RWPE2 (cell line): Measurements from ENCODE around the gene HOXD11.

Source experiments
- ATAC-seq: fragments of 200-7000 bp; cut with Tn5 transposase; 3 replicates; pipeline ENCODE4 v1.9.1; 2021; ENCODE audit warnings: low read depth
- DNase-seq: peaks from one replicate; pipeline ENCODE4 v3.0.0-alpha.2; 2020; ENCODE audit warnings: low spot score
- H3K27ac ChIP-seq: fragments of 450-650 bp; 2 replicates; pipeline ENCODE4 v1.5.1; 2017; ENCODE audit warnings: mild to moderate bottlenecking; ENCODE audit not compliant: poor library complexity, severe bottlenecking
- H3K27me3 ChIP-seq: fragments of 250-450 bp; sonication (Bioruptor Pico); 2 replicates; pipeline ENCODE4 v1.5.1; 2021; ENCODE audit warnings: mild to moderate bottlenecking, moderate library complexity; ENCODE audit not compliant: insufficient read depth, poor library complexity, severe bottlenecking
- H3K36me3 ChIP-seq: fragments of 250-450 bp; sonication (Bioruptor Pico); 2 replicates; pipeline ENCODE4 v1.5.1; 2020; ENCODE audit warnings: low read depth, mild to moderate bottlenecking, moderate library complexity
- H3K4me1 ChIP-seq: fragments of 250-450 bp; sonication (Bioruptor Pico); 2 replicates; pipeline ENCODE4 v1.5.1; 2021; ENCODE audit warnings: mild to moderate bottlenecking, moderate library complexity; ENCODE audit not compliant: insufficient read depth, poor library complexity, severe bottlenecking
- H3K4me3 ChIP-seq: fragments of 250-450 bp; sonication (Bioruptor Pico); 2 replicates; pipeline ENCODE4 v1.5.1; 2021; ENCODE audit warnings: mild to moderate bottlenecking, moderate library complexity; ENCODE audit not compliant: severe bottlenecking
- H3K9me3 ChIP-seq: fragments of 250-450 bp; sonication (Bioruptor Pico); 2 replicates; pipeline ENCODE4 v1.5.1; 2021; ENCODE audit warnings: mild to moderate bottlenecking, moderate library complexity; ENCODE audit not compliant: severe bottlenecking
- TF ChIP-seq, protein P1 (sequence below): fragments of 450-650 bp; IDR thresholded peaks from one replicate; pipeline ENCODE4 v1.5.1; 2017; ENCODE audit warnings: mild to moderate bottlenecking, moderate library complexity; ENCODE audit not compliant: poor library complexity, severe bottlenecking

The HOXD11 gene

DNA sequence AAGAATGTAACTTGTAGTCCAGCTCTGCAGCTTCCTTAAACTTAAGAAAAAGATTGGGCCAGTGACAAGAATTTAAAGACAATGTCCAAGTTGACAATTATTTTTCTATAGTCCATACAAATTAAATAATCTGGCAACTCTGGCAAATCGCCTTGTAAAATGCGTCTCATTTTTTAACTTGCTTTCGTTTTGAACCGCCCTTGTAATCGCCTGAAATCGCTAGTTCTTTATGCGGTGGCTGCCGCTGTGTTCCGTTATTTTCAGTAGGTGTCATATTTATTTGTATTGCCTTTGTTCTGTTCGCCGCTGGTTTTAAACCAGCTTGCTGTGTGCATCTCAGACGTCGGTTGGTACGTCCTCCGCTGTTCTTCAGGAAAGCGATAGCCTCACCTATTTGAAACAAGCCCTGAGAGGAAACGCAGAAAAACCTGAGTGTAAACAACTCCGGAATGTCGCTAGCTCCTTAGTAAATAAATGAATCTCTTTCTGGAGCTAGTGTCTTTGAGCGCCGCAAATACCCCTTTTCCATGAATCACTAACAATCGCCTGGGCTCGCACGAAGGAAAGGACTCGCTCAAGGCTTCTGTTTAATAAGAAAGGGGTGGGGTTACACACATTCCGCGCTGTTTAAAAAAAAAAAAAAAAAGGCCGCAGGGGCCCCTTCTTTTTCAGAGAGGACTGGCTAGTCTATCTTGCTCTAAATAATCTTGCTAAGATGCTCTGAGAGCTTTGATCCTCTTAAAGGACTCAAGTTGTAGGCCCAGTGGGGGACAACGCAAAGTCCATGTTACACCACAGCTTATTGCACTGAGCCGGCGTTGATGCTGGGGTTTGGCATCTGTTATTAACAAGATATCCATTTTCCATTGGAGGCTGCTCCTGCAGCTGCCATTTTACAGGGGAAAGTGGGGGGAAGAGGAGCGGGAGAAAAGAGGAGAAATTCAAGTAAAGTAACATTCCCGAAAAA lies 25.4 kb downstream of the HOXD11 start:
- Histone ChIP-seq H3K4me3 (no peak overlapping the region), H3K27me3 (no peaks in the 10 kb centered on the region), H3K36me3 (no peaks in the 10 kb centered on the region), H3K4me1 (peaks cover 10% of the 10 kb centered on the region), H3K27ac (no peak overlapping the region), H3K9me3 (no peaks in the 10 kb centered on the region)
- DNase-seq (no peak), ATAC-seq (no peak)
- TF ChIP-seq, protein P1, sequence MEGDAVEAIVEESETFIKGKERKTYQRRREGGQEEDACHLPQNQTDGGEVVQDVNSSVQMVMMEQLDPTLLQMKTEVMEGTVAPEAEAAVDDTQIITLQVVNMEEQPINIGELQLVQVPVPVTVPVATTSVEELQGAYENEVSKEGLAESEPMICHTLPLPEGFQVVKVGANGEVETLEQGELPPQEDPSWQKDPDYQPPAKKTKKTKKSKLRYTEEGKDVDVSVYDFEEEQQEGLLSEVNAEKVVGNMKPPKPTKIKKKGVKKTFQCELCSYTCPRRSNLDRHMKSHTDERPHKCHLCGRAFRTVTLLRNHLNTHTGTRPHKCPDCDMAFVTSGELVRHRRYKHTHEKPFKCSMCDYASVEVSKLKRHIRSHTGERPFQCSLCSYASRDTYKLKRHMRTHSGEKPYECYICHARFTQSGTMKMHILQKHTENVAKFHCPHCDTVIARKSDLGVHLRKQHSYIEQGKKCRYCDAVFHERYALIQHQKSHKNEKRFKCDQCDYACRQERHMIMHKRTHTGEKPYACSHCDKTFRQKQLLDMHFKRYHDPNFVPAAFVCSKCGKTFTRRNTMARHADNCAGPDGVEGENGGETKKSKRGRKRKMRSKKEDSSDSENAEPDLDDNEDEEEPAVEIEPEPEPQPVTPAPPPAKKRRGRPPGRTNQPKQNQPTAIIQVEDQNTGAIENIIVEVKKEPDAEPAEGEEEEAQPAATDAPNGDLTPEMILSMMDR, result no peak

DNA sequence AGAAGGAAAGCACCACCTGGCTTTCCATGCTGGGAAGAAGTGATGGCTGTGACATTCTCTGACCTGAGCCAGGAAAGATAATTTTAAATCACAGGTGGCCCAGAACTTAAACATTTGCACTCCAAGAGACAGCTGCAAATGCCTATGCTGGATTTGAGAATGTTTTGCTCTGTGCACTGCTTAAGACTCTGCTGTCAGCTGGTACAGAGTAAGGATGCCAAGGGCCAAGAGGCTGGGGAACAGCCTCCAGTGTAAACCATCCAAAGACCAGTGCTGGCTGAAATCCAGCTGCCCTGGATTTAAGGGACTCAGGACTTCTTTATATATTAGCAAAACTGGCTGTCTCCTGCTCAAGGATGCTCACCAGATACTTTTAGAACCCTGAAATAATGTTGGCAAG lies 26.3 kb downstream of the HOXD11 start:
- Histone ChIP-seq H3K9me3 (no peaks in the 10 kb centered on the region), H3K4me1 (peaks cover 10% of the 10 kb centered on the region), H3K4me3 (no peak overlapping the region), H3K27me3 (no peaks in the 10 kb centered on the region), H3K27ac (no peak overlapping the region), H3K36me3 (no peaks in the 10 kb centered on the region)
- TF ChIP-seq, protein P1, result no peak
- no peak for ATAC-seq
- DNase-seq, result no peak

DNA sequence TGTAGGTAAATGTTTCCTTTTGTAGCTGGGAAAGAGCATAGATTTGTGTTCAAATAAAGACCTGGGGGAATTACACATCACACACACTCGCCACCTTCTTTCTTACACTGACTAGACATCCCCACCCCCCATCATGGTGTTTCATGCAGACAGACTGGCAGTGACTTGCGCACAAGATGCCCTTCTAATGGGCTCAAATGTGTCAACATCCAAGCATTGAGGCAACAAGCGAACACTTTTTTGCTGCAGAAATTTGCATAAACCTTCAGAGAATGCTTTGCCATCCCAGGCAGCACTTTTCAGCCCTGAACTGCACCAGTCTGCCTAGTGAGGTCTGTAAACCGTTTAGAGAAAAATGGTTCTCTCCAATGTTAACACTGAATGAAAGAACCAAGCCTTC lies 27.0 kb downstream of the HOXD11 start:
- Histone ChIP-seq H3K27ac (no peak overlapping the region), H3K36me3 (no peaks in the 10 kb centered on the region), H3K27me3 (no peaks in the 10 kb centered on the region), H3K4me1 (peaks cover 10% of the 10 kb centered on the region), H3K9me3 (no peaks in the 10 kb centered on the region), H3K4me3 (no peak overlapping the region)
- DNase-seq (no peak), ATAC-seq (no peak)
- TF ChIP-seq, protein P1, result no peak

DNA sequence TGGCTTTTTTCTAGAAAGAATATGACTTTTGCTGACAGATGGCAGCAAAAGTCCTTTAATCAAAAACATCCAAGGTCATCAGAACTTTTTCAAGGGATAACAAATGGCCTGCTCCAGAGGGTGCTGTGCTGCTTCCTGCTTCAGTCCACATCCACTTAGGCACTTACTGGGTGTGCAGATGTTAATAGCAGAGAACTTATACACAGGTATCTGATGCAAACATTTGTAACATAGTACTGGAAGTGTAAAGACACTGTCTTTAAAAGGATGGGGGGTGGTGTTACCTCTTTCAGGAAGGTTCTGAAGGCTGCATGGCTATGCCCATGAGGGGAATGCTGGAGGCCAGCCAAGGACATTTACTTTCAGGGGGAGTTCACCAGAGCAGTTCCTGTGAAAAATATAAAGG lies 28.0 kb downstream of the HOXD11 start:
- no peak for DNase-seq
- TF ChIP-seq, protein P1, result peak; percentile 33

More for the DNA sequence above, 28.0 kb downstream of the HOXD11 start:
- peaks cover 10% of the 10 kb centered on the region for H3K4me1 ChIP-seq
- peak overlapping the region; percentile 50 for H3K27ac ChIP-seq
- H3K36me3 ChIP-seq, result no peaks in the 10 kb centered on the region
- no peaks in the 10 kb centered on the region for H3K9me3 ChIP-seq
- ATAC-seq, result peak; percentile 30; the same call in 2 of the 3 replicates
- H3K27me3 ChIP-seq, result no peaks in the 10 kb centered on the region
- no peak overlapping the region for H3K4me3 ChIP-seq
